ENCODE data around the gene ZXDC. TPM values are rescaled to one million over a fixed set of nuclear protein-coding genes. Genes with fewer than 3 reads are reported as not detected.

Gene ZXDC
- total and polyA plus RNA-seq, 2 donors (not counting 1 experiment from before 2014, with no cell fraction given) = 38.9 to 70.9 TPM

GRCh38 chr3:126440709-126440995 lies 35.0 kb downstream of the ZXDC start:
- TF ChIP-seq EZH2 (IDR thresholded peaks at IDR 0.05; ENCODE audit: borderline replicate concordance, insufficient read depth, low read depth, low read length, poor library complexity, severe bottlenecking) = no peak
- TF ChIP-seq CTCF (IDR thresholded peaks at IDR 0.05) = no peak
- H3K27me3 ChIP-seq (replicated peaks in 1 of 4; ENCODE audit: control extremely low read depth in 1 of 4, control insufficient read depth in 3 of 4, insufficient read depth in 4 of 4, low read length in 3 of 4) = no peaks in the 10 kb centered on the region
- WGBS (ENCODE audit: insufficient coverage) = 94% methylated on average over 5 of the region's 9 CpGs
- H3K4me1 Mint-ChIP-seq = no peaks in the 10 kb centered on the region
- ChIA-PET CTCF (no interaction called here), POLR2A (no interaction called here)
- no peaks in the 10 kb centered on the region for H3K79me2 ChIP-seq (ENCODE audit: control insufficient read depth, insufficient read depth, low read length)
- H2AFZ ChIP-seq (ENCODE audit: insufficient read depth, low read depth, low read length, poor library complexity, severe bottlenecking) = no peak overlapping the region
- H3K9me3 ChIP-seq (ENCODE audit: control extremely low read depth in 1 of 3, control insufficient read depth in 2 of 3, insufficient read depth in 1 of 3, low read length in 2 of 3) = no peaks in the 10 kb centered on the region
- no peak overlapping the region for H3K27ac Mint-ChIP-seq
- no peak for DNase-seq
- H3K36me3 ChIP-seq (replicated peaks in 1 of 2; ENCODE audit: control extremely low read depth in 1 of 2, control insufficient read depth in 1 of 2, extremely low read depth in 1 of 2, insufficient read depth in 2 of 2, low read length in 1 of 2) = peaks cover 0 to 38% of the 10 kb centered on the region in 2 experiments
- no peaks in the 10 kb centered on the region for H3K9me3 Mint-ChIP-seq (ENCODE audit: insufficient read depth)
- H3K27ac ChIP-seq (ENCODE audit: low read length in 2 of 2) = no peak overlapping the region
- no peak overlapping the region for H3K4me2 ChIP-seq (replicated peaks; ENCODE audit: low read depth, low read length, poor library complexity, severe bottlenecking)
- H3K27me3 Mint-ChIP-seq = no peaks in the 10 kb centered on the region
- H3K4me1 ChIP-seq (ENCODE audit: control insufficient read depth in 2 of 2, insufficient read depth in 2 of 2, low read length in 2 of 2) = no peaks in the 10 kb centered on the region
- no peaks in the 10 kb centered on the region for H4K20me1 ChIP-seq (ENCODE audit: control insufficient read depth, insufficient read depth, low read length, poor library complexity, severe bottlenecking)
- intact Hi-C loops (cut with micrococcal nuclease) = no loop called here
- no peak overlapping the region for H3K9ac ChIP-seq (ENCODE audit: low read length)
- no peak for ATAC-seq (ENCODE audit: low read depth)
- no peak overlapping the region for H3K4me3 Mint-ChIP-seq
- H3K4me3 ChIP-seq (ENCODE audit: control extremely low read depth in 1 of 5, extremely low read depth in 1 of 5, insufficient read depth in 1 of 5, low read depth in 2 of 5, low read length in 4 of 5) = no peak overlapping the region

- Mint-ChIP-seq H3K27ac (no peak overlapping the region), H3K9me3 (ENCODE audit: insufficient read depth) (no peaks in the 10 kb centered on the region), H3K4me3 (no peak overlapping the region), H3K27me3 (no peaks in the 10 kb centered on the region), H3K4me1 (no peaks in the 10 kb centered on the region)
- Histone ChIP-seq H3K4me2 (replicated peaks; ENCODE audit: low read depth, low read length, poor library complexity, severe bottlenecking) (no peak overlapping the region), H2AFZ (ENCODE audit: insufficient read depth, low read depth, low read length, poor library complexity, severe bottlenecking) (no peak overlapping the region), H3K79me2 (ENCODE audit: control insufficient read depth, insufficient read depth, low read length) (no peaks in the 10 kb centered on the region), H3K9ac (ENCODE audit: low read length) (no peak overlapping the region), H3K9me3 (ENCODE audit: control extremely low read depth in 1 of 3, control insufficient read depth in 2 of 3, insufficient read depth in 1 of 3, low read length in 2 of 3) (no peaks in the 10 kb centered on the region), H3K27me3 (replicated peaks in 1 of 4; ENCODE audit: control extremely low read depth in 1 of 4, control insufficient read depth in 3 of 4, insufficient read depth in 4 of 4, low read length in 3 of 4) (no peaks in the 10 kb centered on the region), H3K27ac (ENCODE audit: low read length in 2 of 2) (no peak overlapping the region), H3K4me3 (ENCODE audit: control extremely low read depth in 1 of 5, extremely low read depth in 1 of 5, insufficient read depth in 1 of 5, low read depth in 2 of 5, low read length in 4 of 5) (no peak overlapping the region), H3K4me1 (ENCODE audit: control insufficient read depth in 2 of 2, insufficient read depth in 2 of 2, low read length in 2 of 2) (no peaks in the 10 kb centered on the region), H4K20me1 (ENCODE audit: control insufficient read depth, insufficient read depth, low read length, poor library complexity, severe bottlenecking) (no peaks in the 10 kb centered on the region), H3K36me3 (replicated peaks in 1 of 2; ENCODE audit: control extremely low read depth in 1 of 2, control insufficient read depth in 1 of 2, extremely low read depth in 1 of 2, insufficient read depth in 2 of 2, low read length in 1 of 2) (peaks cover 0 to 38% of the 10 kb centered on the region in 2 experiments)
- TF ChIP-seq EZH2 (IDR thresholded peaks at IDR 0.05; ENCODE audit: borderline replicate concordance, insufficient read depth, low read depth, low read length, poor library complexity, severe bottlenecking) = no peak
- no peak for TF ChIP-seq CTCF (IDR thresholded peaks at IDR 0.05)
- ChIA-PET POLR2A (no interaction called here), CTCF (no interaction called here)
- WGBS (ENCODE audit: insufficient coverage) = 98% methylated on average over 12 of the region's 12 CpGs
- DNase-seq = no peak
- intact Hi-C loops (cut with micrococcal nuclease) = no loop called here
- ATAC-seq (ENCODE audit: low read depth) = no peak
Observed at GRCh38 chr3:126439968-126440708, 35.6 kb downstream of the ZXDC start.
